Activated T-cell treated with anti-CD3 and anti-CD28 coated beads for 1 hour (primary cell): ENCODE measurements around the gene AMOTL1.
"Not testable (repeated sequence)": the region's sequence is repeated elsewhere in the genome, so short reads cannot be mapped to it uniquely, and the experiment has no call there.

ENCODE experiments used
- DNase-seq: peaks from one replicate; pipeline ENCODE4 v3.0.0-alpha.2; 2020; ENCODE audit warnings: low read depth

AMOTL1 gene

DNA sequence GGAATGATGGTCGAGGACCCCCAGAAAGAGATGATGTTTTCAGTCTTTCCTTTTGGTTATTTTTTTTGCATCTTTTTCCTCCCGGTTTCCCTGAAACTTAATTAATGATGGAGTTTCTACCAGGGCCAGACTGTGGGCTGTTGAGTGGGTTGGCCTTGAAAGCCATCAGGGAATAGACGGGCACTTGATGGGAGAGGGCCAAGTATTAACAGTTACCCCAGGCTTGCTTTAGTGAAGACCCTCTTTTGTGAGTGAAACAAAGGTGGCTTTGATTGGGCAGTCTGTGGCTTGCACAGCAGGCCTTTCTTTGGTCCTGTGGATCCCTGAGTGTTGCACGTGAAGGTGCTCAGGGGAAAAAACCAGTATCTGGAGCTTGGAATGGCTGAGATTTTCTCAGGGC lies 56.9 kb downstream of the AMOTL1 start:
- no peak for DNase-seq

DNA sequence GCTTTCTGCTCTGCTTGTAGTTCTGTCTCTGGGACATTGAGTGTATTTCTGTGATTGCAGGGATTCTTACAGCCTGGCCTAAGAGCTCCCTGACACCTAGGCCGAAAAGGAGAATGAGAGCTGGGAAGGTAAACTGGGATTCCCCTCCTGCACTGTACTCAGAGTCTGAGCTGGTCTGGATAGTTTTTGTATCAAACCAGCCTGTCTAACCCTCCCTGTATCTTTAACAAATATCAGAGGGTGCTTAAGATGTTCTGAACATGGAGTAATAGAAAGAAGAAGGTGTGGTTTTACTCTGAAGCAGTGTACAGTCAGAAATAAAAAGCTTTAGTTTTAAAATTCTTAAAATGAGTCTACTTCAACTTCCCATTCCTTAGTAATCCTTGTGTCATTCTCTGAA lies 57.3 kb downstream of the AMOTL1 start:
- no peak for DNase-seq

DNA sequence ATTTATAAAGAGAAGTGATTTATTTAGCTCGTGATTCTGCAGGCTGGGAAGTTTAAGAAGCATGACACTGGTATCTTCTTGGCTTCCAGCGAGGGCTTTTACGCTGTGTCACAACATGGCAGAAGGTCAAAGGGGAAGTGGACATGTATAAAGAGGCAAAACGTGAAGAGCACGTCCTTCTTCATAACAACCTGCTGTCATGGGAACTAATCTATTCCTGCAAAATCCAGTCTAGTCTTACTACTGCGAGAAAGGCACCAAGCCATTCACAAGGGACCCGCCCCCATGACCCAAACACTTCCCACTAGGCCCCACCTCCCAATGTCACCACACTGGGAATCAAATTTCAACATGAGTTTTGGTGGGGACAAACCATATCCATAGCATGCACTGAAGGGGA lies 58.3 kb downstream of the AMOTL1 start:
- DNase-seq: no peak

DNA sequence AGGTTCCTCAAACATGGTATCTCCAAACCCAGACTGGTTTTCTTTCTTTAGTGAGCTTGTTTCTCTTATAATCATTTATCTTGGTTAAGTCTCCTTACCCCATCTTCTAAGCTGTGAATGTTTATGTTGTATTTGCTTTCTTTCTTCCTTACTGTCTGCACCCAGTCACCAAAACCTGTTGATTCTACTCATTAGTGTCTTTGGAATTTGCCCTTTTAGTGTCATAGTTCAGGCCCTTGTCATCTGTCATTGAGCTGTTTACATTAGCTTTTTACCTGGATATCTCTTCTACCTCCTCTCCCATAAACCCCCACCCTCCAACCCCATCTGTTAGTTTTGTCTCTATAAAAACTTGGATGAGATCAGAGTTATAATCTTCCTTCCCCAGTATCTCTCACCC lies 59.9 kb downstream of the AMOTL1 start:
- no peak for DNase-seq

DNA sequence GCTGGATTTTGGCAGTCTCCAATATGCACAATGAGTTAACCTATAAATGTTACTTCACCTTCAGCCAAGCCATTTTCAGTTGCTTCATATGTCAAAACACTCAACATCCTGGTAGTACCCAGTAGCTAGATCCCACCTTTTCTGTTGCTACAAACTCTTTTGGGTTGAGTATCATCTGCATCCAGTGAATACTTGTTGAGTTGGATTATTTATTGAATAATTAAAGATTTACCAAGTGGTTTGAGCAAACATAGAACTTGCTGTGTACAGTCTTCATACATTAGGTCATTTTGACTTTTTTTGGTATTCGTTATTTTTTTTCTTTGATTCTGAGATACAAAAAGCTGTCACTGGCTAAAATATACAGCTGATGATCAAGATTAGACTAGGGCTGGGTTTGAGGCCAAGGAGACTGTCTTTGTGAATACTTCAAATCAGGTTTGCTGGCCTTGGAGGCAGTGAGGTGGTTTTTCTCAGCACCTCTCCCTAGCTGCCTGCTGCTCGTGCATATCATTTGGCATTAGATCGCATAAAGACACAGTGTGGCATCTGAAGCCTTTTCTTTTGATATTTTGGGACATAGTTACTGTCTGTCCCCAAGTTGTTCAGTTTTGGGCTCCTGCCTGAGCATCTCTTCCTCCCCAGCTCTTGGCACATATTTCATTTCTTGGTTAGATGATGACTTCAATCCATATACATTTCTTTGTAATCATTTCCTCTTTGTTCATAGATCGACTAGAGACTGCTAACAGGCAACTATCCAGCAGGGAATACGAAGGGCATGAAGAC lies 62.8 kb downstream of the AMOTL1 start:
- DNase-seq: no peak

DNA sequence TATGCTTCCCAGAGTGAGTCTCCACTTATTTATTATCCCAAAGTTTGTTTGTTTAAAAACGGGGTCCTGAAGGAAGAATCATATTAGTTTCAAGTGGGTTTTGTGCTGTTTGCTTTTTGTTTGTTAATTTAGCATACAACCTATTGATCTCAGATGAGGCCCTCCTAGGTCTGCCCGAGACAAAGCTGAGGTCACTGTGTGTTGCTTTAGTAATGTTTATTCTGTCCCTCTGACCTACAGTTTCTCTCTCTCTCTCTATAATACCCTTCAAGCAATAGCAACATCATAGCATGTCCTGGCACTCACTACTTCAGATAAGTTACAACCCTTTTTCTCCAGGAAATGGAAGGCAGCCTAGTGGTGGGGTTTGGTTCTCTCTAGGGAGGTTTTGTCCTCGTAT lies 63.4 kb downstream of the AMOTL1 start:
- DNase-seq: no peak

DNA sequence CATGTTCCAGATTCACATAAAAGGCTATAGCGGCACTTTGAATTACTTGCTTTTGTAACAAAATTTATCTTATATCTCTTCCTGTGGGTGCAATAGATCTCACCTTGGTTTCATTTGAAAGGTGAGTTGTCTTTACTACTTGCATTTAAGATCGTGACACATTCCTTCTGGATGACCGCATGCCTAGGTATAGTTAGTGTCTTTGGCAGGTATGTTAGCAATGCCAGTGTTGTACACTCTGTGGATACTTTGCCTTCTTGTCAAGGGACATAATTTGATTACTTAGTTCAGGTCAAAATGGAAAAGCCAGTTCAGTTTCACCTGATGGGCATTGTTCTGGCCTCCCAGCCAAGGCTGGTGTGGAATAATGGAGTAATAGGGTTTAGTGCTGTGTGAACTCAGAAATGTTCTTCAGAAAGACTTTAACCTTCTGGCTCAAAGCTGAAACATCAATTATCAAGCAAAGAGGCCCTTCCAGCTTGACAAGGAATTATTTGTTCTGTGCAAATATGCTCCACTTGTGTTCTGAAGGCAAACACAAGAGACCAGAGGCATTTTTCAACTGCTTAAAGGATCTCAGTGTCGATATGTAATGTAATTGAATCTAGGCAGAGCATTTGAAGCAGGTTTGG lies 64.6 kb downstream of the AMOTL1 start:
- no peak for DNase-seq

DNA sequence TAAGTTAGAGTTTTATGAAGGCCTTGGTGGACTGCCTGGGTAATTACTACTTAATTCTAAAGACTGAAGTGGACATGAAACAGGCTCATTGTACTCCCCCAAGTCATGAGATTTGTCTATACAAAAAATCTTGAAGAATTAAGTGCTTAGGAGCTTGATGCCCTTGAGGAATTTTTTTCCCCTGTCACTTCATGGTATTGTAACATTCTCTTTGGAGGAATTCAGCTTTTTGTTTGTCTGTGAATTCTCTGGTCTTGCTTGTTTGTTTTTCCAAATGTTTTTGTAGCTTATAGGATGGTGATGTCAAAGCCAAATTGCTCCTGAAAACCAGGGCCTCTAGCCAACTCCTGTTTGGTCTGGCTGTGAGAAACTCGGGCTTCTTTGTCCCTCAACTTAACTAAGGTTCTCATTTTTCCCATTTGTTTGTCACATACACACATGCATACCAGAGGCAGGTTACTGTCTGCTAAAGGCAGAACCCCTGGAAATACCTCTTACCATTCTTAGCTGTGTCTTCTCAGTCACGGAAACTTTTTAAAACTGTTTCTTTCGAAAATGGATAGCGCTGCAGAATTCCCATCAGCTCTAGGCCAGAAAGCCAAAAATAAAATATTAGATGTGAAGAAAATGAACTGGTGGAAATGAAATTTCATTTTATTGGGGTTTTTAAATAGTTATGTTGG lies 66.9 kb downstream of the AMOTL1 start:
- no peak for DNase-seq

DNA sequence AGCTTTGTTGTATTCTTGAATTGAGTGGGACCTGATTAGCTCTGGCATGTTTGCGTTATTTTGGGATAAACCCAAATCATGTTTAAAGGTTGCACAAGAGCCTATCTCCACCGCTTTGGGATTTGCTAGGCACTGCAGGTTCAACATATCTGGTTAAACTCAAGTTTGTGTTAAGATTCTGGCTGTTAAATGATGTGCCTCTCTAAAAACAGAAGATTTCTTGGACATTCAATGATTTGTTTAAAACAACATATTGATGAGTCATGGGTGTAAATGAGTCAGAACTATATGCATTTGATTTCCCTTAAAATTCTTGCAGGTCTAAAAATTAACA lies 67.4 kb downstream of the AMOTL1 start:
- DNase-seq: no peak

DNA sequence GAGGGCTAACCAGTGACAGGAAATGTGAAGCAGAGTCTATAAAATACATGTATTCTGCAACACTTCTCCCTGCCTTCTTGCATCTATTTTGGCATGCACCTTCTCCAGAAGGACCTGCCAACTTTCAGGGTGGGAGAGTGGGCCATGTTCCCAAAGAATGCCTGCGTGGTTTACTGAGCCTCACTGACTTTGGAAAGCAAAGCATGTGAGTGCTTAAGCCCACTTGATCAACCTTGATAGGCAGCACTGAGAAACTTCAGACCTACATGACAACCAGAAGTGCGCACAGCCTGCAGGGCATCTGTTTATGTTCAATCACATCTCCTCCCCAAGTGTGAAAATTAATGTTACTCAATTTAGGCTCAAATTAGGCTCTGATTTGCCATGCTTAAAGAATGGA lies 69.2 kb downstream of the AMOTL1 start:
- DNase-seq: no peak

DNA sequence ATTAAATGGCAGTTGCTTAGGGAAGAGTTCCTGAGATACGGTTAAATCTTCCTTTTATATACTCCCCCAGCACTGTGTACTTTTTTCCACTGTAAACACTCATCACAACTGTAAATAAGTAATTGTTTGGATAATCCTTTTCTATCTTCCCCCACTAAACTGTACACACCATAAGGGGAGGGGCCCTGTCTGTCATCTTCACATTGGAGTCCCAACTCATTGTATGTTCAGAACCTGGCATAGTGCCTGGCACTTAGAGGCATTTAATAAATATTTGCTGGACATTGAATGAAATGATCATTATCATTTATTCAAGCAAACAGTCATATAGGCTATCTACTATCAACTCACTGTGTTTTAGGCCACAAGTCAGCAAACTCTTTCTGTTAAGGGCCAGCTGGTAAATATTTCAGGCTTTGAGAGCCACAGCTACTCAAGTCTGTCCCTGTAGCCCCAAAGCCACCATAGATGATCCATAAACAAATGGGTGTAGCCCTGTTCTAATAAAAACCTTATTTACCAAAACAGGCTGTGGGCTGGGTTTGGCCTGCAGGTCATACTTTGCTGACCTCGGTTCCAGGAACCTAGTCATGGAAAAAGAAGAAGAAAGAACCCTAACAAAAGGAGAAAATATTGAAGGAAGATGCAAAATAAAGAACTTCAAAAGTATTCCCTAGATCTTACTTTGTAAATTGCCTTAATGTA lies 70.0 kb downstream of the AMOTL1 start:
- DNase-seq: no peak

DNA sequence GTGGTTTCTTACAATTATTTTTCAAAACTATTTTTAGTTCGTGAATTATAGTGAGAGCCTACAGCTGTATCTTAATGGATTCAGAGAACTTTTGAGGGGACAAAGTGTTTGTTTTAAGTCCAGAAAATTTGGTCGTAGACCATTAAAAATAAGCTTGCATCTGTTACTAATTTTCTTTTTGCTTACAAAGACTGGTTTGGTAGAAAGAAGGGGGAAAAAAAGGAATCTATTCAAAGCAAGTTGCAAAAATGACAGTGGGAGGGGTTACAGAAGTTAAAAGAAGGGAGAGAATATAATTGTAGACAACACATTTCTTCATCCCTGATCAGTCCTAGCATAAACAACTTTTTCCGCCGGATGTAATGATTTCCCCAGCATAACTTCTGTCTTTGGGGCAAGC lies 72.1 kb downstream of the AMOTL1 start:
- DNase-seq: no peak

DNA sequence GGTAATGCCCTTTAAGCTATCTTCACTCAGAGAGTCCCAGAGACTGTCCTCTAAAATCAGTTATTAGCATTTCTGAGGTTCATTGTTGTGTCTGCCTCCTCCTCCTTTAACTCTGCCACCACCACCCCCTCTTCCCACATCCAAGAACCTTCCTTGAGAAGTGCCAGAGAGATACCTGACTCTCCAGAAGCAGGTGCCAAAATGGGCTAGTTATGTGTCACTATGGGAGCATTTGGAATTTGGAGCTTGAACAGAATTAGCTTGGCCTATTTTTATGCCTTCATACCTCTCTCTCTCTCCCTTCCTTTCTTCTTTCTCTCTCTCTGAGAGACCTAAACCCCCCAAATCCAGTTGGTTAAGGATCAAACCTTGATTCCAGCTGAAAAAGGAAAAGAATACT lies 75.9 kb downstream of the AMOTL1 start:
- DNase-seq: no peak

DNA sequence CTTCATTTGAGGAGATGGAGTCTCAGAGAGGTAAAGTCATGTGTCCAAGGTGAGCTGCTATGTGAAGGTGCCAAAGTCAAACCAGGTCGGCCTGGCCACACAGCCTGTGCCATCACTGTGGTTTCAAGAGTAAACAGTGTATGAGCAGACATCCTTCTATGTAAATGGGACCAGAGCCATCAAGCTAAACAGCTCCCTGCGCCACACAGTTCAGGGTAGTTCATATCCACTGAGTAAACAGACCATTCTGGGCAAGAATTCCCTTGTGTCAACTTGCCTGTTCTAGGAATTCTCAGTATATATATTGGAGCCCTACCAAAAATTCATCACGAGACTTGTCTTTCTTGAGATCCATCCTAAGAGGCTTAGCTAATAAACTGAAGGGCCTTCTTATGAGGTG lies 77.5 kb downstream of the AMOTL1 start:
- no peak for DNase-seq

DNA sequence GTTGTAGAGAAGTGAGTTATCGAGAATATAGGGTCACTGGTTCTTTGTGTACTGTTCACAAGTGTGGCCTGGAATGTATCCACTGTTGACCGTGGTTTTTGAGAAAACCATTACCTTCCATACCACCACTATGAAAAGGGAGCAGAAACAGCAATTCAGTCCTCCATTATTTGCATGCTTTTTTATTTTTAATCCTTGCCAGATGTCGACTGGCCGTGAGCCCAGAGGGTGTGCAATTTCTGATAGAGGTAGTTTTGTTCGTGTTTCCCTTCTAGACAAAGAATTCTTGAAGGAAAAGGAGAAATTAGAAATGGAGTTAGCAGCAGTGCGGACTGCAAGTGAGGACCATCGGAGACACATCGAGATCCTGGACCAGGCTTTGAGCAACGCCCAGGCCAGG lies 81.7 kb downstream of the AMOTL1 start:
- no peak for DNase-seq

DNA sequence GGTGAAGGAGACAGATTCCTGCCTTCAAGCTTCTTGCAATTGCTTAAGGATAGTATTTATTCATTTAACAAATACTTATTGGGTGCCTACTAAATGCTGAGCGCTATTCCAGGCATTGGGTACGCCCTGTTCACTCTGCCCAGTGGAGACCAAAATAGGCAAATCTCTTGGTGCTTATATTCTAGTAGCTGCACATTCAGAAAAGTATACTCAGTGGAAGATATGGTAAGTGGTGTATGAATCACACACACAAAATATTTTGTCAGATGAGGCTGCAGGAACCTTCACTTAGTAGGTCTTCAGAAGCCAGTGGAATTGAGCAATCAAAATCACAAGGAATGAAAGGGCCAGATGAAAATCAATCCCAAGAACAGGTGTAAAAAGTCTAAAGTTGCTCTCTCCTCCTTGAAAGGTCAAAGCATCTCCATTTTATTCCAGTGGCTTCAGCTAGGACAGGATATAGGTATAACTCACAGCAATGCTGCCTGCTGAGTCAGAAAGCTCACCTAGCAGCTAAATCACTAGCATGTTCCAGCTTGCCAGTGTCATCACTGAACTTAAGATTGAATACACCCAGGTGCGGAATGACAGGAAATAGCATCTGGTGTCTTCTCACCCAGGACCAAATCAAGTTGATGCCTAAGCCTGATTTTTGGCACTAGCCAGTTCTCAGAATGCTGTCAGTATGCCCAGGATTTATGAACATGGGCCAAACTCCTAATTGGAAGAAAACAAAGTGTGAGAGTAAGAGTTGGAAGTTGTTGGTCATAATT lies 83.9 kb downstream of the AMOTL1 start:
- no peak for DNase-seq

DNA sequence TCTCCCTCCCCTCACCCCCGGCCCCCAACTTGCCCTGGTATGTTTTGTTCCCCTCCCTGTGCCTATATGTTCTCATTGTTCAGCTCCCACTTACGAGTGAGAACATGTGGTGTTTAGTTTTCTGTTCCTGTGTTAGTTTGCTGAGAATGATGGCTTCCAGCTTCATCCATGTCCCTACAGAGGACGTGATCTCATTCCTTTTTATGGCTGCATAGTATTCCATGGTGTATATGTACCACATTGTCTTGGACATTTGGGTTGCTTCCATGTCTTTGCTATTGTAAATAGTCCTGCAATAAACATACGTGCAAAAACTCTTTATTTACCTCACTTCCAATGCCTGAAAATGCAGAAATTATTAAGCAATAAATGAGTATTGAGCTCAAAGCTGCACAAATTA lies 85.1 kb downstream of the AMOTL1 start:
- DNase-seq: not testable (repeated sequence)

DNA sequence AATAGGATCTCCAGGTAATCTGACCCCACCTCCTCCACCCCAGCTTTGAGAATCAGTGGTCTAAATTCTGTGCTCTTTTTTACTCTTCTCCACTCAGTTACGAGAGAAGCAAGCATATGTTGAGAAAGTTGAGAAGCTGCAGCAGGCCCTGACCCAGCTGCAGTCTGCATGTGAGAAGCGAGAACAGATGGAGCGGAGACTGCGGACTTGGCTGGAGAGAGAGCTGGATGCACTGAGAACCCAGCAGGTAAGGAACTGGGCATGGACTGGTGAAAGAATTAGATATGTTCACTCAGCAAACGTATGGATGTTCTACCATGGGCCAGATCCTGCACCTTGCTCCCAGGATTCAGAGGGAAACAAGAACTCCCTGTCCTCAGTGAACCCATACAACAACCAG lies 85.7 kb downstream of the AMOTL1 start:
- DNase-seq: no peak

DNA sequence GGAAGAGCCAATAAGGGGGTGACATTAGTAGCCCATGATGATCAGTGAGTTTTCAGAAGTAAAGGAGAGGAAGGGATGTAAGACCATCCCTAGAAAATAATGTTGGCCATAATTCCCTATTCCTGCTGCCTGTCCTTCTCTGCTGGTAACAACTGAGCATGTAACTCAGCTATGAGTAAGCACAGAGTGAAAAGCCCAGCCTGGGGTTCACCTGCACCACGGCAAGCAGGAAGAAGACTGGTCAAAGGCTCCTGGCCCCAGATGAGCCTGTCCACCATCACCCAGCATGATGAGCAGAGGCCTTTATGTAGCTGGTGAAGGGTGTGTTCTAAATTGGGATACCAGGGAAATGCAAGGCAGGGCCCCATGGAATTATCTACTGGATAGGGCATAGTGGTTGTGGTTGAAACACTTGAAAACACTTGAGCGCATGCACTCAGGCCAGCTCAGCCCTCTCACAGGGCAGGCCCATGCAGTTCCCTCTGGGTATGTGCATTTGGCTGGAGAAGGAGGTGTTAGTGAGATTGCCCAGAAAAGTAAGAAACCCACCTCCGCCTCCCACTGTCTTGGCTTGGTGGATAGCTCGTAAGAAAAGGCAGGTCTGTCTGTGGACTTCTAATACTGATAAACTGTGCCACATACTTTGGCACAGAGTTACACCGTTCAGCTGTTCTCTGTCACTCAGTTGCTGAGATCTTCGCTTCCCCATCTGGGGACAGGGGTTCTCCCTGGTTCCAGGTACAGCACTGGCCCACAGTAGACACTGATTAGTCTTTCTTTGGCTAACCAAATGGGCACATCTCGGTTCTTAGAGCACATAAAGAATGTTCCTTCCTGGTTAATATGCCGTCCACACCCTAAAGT lies 86.8 kb downstream of the AMOTL1 start:
- no peak for DNase-seq

DNA sequence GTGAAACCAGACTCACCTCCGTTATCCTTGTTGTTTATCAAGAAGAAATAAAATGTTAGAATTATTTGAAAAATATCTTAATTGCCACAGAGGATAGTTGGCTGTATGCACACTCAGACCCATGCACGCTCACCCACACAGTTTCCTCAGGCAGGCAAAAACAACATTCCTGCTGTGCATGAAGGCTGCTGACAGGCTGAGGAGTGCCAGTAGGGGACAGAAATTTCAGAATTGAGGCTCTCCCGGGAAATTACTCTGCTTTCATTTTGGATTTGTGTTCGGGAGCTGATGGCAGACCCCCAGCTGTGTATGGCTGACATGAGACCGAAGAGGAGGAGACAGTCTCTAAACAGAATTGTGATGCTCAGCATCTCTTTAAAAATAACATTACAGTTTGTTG lies 87.5 kb downstream of the AMOTL1 start:
- DNase-seq: no peak

DNA sequence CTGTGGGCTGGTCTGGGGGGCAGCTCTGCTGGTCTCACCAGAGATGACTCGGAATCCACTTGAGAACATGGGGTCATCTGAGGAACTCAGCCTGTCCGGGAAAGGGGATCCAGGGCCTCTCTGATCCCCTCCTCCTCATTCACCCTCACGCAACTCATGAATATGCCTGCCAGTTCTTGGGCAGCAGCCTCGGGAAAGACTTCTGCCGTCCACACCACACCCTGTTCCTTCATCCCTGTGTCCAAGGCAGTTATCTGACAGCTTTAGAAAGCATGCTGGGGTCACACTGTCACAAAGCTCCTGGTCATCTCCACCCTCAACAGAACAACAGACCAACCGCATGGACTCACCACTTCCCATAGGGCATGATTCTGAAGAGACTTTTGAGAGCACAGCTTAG lies 88.3 kb downstream of the AMOTL1 start:
- DNase-seq: no peak
